ENCODE results near the gene PCDH10. TPM values are rescaled to one million over a fixed set of nuclear protein-coding genes. Genes with fewer than 3 reads are reported as not detected.

Gene PCDH10
- polyA plus RNA-seq, 1 donor = 1.9 TPM

- Histone ChIP-seq H3K27me3 (ENCODE audit: control insufficient read depth, insufficient read depth, low read length) (no peaks in the 10 kb centered on the region), H3K36me3 (ENCODE audit: control insufficient read depth, insufficient read depth, low read length) (no peaks in the 10 kb centered on the region), H3K4me3 (ENCODE audit: low read length) (no peak overlapping the region), H3K9me3 (ENCODE audit: control insufficient read depth, low read depth, low read length) (no peaks in the 10 kb centered on the region), H3K27ac (ENCODE audit: low read length) (no peak overlapping the region), H3K4me1 (ENCODE audit: control insufficient read depth, insufficient read depth, low read length) (no peaks in the 10 kb centered on the region)
- DNase-seq = no peak
- WGBS (ENCODE audit: insufficient coverage, low lambda C conversion rate) = 93% methylated on average over 2 of the region's 3 CpGs
Observed at GRCh38 chr4:133136833-133137232, 12.3 kb upstream of the PCDH10 start.

- H3K36me3 ChIP-seq (ENCODE audit: control insufficient read depth, insufficient read depth, low read length) = no peaks in the 10 kb centered on the region
- no peak overlapping the region for H3K4me3 ChIP-seq (ENCODE audit: low read length)
- no peak overlapping the region for H3K27ac ChIP-seq (ENCODE audit: low read length)
- no peaks in the 10 kb centered on the region for H3K27me3 ChIP-seq (ENCODE audit: control insufficient read depth, insufficient read depth, low read length)
- no peaks in the 10 kb centered on the region for H3K9me3 ChIP-seq (ENCODE audit: control insufficient read depth, low read depth, low read length)
- WGBS (ENCODE audit: insufficient coverage, low lambda C conversion rate) = no CpG with 5 or more reads among the region's 1 CpG
- no peak for DNase-seq
- no peaks in the 10 kb centered on the region for H3K4me1 ChIP-seq (ENCODE audit: control insufficient read depth, insufficient read depth, low read length)
Observed at GRCh38 chr4:133137571-133137970, 11.5 kb upstream of the PCDH10 start.

- no peak overlapping the region for H3K27ac ChIP-seq (ENCODE audit: low read length)
- no peaks in the 10 kb centered on the region for H3K9me3 ChIP-seq (ENCODE audit: control insufficient read depth, low read depth, low read length)
- no peak overlapping the region for H3K4me3 ChIP-seq (ENCODE audit: low read length)
- 66% methylated on average over 3 of the region's 3 CpGs for WGBS (ENCODE audit: insufficient coverage, low lambda C conversion rate)
- peaks cover 40% of the 10 kb centered on the region for H3K27me3 ChIP-seq (ENCODE audit: control insufficient read depth, insufficient read depth, low read length)
- DNase-seq = no peak
- H3K36me3 ChIP-seq (ENCODE audit: control insufficient read depth, insufficient read depth, low read length) = no peaks in the 10 kb centered on the region
- peaks cover 7% of the 10 kb centered on the region for H3K4me1 ChIP-seq (ENCODE audit: control insufficient read depth, insufficient read depth, low read length)
Observed at GRCh38 chr4:133143775-133144430, 5.2 kb upstream of the PCDH10 start.

GRCh38 chr4:133145241-133145640, 3.9 kb upstream of the PCDH10 start:
- Histone ChIP-seq H3K4me1 (ENCODE audit: control insufficient read depth, insufficient read depth, low read length) (peaks cover 18% of the 10 kb centered on the region), H3K27me3 (ENCODE audit: control insufficient read depth, insufficient read depth, low read length) (peaks cover 53% of the 10 kb centered on the region), H3K4me3 (ENCODE audit: low read length) (no peak overlapping the region), H3K36me3 (ENCODE audit: control insufficient read depth, insufficient read depth, low read length) (no peaks in the 10 kb centered on the region), H3K27ac (ENCODE audit: low read length) (no peak overlapping the region), H3K9me3 (ENCODE audit: control insufficient read depth, low read depth, low read length) (no peaks in the 10 kb centered on the region)
- no peak for DNase-seq

GRCh38 chr4:133145758-133146573, 3.1 kb upstream of the PCDH10 start:
- H3K4me3 ChIP-seq (ENCODE audit: low read length) = peak overlapping the region; percentile 14
- H3K27me3 ChIP-seq (ENCODE audit: control insufficient read depth, insufficient read depth, low read length) = peaks cover 60% of the 10 kb centered on the region
- H3K4me1 ChIP-seq (ENCODE audit: control insufficient read depth, insufficient read depth, low read length) = peaks cover 24% of the 10 kb centered on the region
- no peak overlapping the region for H3K27ac ChIP-seq (ENCODE audit: low read length)
- DNase-seq = no peak
- no peaks in the 10 kb centered on the region for H3K36me3 ChIP-seq (ENCODE audit: control insufficient read depth, insufficient read depth, low read length)
- H3K9me3 ChIP-seq (ENCODE audit: control insufficient read depth, low read depth, low read length) = peaks cover 4% of the 10 kb centered on the region
- no CpG with 5 or more reads among the region's 10 CpGs for WGBS (ENCODE audit: insufficient coverage, low lambda C conversion rate)

GRCh38 chr4:133146574-133147241, 2.4 kb upstream of the PCDH10 start:
- no CpG with 5 or more reads among the region's 29 CpGs for WGBS (ENCODE audit: insufficient coverage, low lambda C conversion rate)
- peak in 1 of 2 donors; percentile 19 for DNase-seq
- Histone ChIP-seq H3K27me3 (ENCODE audit: control insufficient read depth, insufficient read depth, low read length) (peaks cover 68% of the 10 kb centered on the region), H3K4me3 (ENCODE audit: low read length) (peak overlapping the region; percentile 14), H3K9me3 (ENCODE audit: control insufficient read depth, low read depth, low read length) (peaks cover 4% of the 10 kb centered on the region), H3K4me1 (ENCODE audit: control insufficient read depth, insufficient read depth, low read length) (peaks cover 30% of the 10 kb centered on the region), H3K27ac (ENCODE audit: low read length) (no peak overlapping the region), H3K36me3 (ENCODE audit: control insufficient read depth, insufficient read depth, low read length) (no peaks in the 10 kb centered on the region)

GRCh38 chr4:133147286-133147821, 1.7 kb upstream of the PCDH10 start:
- WGBS (ENCODE audit: insufficient coverage, low lambda C conversion rate) = 0% methylated on average over 2 of the region's 23 CpGs
- peaks cover 30% of the 10 kb centered on the region for H3K4me1 ChIP-seq (ENCODE audit: control insufficient read depth, insufficient read depth, low read length)
- H3K27me3 ChIP-seq (ENCODE audit: control insufficient read depth, insufficient read depth, low read length) = peaks cover 74% of the 10 kb centered on the region
- peak overlapping the region; percentile 5 for H3K4me3 ChIP-seq (ENCODE audit: low read length)
- DNase-seq = peak in 1 of 2 donors; percentile 3
- H3K36me3 ChIP-seq (ENCODE audit: control insufficient read depth, insufficient read depth, low read length) = no peaks in the 10 kb centered on the region
- no peak overlapping the region for H3K27ac ChIP-seq (ENCODE audit: low read length)
- peaks cover 4% of the 10 kb centered on the region for H3K9me3 ChIP-seq (ENCODE audit: control insufficient read depth, low read depth, low read length)

GRCh38 chr4:133147921-133148689, 989 bp upstream of the PCDH10 start:
- Histone ChIP-seq H3K36me3 (ENCODE audit: control insufficient read depth, insufficient read depth, low read length) (no peaks in the 10 kb centered on the region), H3K27me3 (ENCODE audit: control insufficient read depth, insufficient read depth, low read length) (peaks cover 82% of the 10 kb centered on the region), H3K4me3 (ENCODE audit: low read length) (peak overlapping the region; percentile 49), H3K4me1 (ENCODE audit: control insufficient read depth, insufficient read depth, low read length) (peaks cover 30% of the 10 kb centered on the region), H3K9me3 (ENCODE audit: control insufficient read depth, low read depth, low read length) (peaks cover 4% of the 10 kb centered on the region), H3K27ac (ENCODE audit: low read length) (no peak overlapping the region)
- WGBS (ENCODE audit: insufficient coverage, low lambda C conversion rate) = 0% methylated on average over 2 of the region's 54 CpGs
- peak in 1 of 2 donors; percentile 30 for DNase-seq

- Histone ChIP-seq H3K36me3 (ENCODE audit: control insufficient read depth, insufficient read depth, low read length) (no peaks in the 10 kb centered on the region), H3K4me1 (ENCODE audit: control insufficient read depth, insufficient read depth, low read length) (peaks cover 30% of the 10 kb centered on the region), H3K27ac (ENCODE audit: low read length) (no peak overlapping the region), H3K27me3 (ENCODE audit: control insufficient read depth, insufficient read depth, low read length) (peaks cover 92% of the 10 kb centered on the region), H3K4me3 (ENCODE audit: low read length) (peak overlapping the region; percentile 49), H3K9me3 (ENCODE audit: control insufficient read depth, low read depth, low read length) (peaks cover 4% of the 10 kb centered on the region)
- WGBS (ENCODE audit: insufficient coverage, low lambda C conversion rate) = 3% methylated on average over 6 of the region's 8 CpGs
- DNase-seq = no peak
Observed at GRCh38 chr4:133149364-133149695, 236 bp downstream of the PCDH10 start.
